ENCODE data around the gene VPS52. TPM values are rescaled to one million over a fixed set of nuclear protein-coding genes. Genes with fewer than 3 reads are reported as not detected.
"Not testable (repeated sequence)": the region's sequence is repeated elsewhere in the genome, so short reads cannot be mapped to it uniquely, and the experiment has no call there.

VPS52 gene
- total RNA-seq, 1 donor from 2014 or later = 32.1 TPM

DNA sequence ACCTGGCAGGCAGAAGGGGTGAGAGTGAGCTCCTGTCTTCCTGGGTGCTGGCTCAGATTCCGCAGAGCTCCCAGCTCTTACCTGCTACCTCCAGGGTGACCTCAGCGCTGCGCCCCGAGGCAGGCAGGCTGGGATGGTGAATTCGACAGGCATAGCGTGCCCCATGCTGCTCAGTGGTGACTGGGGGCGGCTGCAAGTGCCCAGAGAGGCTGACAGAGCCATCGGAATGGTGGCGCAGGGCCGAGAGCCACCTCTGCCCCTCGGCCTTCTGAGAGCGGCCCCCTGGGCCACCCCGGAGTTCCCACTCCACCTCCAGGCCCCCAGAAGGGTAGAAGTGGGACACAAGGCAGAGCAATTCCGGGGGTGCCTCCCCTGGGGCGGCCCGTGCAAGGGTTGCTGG, 32.5 kb upstream of the VPS52 start:
- DNase-seq (ENCODE audit: low read depth, low spot score) = no peak

DNA sequence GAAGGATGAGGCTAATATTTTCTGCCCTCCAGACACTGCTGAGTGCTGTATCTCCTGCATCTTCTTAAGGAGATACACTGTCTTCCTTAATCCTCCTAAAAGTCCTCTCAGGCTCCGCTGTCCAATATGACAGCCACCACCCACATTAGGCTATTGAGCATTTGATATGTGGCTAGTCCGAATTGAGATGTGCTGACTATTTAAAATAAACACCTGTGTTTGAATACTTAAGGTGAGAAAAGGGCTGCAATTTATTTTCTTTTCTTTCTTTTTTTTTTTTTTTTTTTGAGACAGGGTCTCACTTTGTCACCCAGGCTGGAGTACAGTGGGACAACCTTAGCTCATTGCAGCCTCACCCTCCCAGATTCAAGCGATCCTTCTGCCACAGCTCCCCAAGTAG, 30.2 kb upstream of the VPS52 start:
- no peak for DNase-seq (ENCODE audit: low read depth, low spot score)

DNA sequence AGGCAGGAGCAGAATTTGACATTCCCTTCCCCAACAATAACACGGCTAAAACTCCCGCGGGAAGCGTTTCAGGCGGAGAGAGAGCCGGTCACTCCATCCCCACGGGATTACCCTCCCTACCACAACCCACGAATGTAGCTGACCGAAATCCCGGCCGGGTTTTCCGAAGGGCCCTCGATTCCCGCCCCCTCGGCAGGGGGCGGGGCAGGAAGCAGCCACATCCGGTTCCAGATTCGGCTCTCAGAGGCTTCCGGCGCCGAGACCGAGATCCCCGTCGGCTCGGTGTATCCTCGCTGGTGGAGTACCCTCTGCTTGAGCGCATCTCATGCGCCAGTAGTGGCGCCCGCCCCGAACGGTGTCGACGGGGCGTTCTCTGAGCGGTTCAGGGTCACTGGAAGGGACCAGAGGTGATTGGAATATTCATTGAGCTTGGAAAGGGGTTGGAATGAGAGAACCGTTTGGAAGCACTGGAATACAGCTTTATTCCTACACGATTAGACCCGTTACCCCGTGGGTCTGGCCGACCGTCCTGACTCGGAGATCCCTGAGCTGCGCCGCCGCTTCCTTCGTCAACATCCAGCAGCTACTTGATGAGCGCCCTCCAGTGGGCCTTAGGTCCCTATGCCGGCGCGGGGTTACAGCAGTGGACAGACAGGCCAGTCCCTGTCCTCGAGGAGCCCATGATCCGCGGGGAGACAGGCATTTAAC, 27.7 kb upstream of the VPS52 start:
- peak; percentile 70 for DNase-seq (ENCODE audit: low read depth, low spot score)

DNA sequence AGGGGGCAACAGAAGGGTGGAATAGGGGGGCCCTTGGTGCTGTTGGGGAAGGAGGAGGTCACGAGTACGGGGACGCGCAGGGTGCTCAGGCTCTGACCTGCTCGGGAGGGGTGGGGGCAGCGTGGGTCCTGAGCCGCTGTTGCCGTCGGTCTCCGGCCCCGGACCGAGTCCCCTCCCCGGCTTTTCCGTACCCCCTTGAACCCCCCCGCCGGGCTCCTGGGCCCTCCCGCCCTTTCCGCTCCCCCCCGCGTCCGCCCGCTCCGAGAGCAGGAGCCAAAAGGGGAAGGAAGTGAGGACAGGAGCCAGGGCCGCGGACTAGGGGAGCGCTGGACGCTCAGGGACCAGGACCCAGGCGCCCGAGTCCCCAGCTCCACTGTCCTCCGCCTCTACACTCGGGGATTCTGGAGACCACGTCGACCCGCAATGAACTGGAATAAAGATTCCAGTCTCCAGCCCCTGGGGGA, 27.1 kb upstream of the VPS52 start, which contains the start of gene RGL2:
RGL2 (minus strand) TSS at position 170 of the 464 bp plus-strand sequence. CDS start 332 bp downstream, outside the sequence.
- no peak for DNase-seq (ENCODE audit: low read depth, low spot score)

DNA sequence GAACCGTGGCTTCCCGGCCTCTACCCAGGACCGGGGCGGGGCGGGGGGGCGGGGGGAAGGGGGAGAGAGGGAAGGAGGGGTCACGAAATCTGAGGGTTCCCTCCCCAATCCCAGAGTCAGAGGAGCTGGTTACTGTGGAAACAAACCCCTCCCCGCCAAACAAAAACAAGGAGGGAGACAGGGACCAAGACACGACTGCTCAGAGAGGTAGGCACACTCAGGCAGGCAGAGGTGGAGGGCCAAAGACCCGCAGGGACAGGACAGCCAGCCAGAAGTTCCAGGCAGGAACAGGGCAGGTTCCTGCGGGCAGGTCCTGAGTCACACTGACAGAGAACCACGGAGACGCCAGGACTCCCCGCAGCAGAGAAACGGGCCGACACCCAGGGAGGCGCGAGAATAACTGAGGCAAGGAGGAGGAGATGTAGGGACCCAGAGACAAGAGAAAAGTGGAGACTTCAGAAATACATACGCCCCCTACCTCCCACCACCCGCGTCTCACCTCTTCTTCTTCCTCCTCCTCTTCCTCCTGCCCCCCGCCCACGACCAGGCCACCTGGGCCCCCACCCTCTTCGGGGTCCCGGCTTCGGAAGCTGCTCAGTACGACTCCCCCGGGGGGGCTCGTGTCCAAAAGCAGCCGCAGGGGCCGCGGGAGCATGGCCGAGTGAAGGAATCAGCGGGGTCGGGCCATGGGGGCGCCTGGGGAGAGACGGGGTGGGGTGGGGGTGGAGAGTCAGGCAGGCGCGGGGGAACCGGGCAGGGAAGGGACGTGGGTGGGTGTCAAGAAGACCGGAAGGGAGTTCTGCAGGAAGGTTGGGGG, 26.5 kb upstream of the VPS52 start:
- DNase-seq (ENCODE audit: low read depth, low spot score) = no peak

DNA sequence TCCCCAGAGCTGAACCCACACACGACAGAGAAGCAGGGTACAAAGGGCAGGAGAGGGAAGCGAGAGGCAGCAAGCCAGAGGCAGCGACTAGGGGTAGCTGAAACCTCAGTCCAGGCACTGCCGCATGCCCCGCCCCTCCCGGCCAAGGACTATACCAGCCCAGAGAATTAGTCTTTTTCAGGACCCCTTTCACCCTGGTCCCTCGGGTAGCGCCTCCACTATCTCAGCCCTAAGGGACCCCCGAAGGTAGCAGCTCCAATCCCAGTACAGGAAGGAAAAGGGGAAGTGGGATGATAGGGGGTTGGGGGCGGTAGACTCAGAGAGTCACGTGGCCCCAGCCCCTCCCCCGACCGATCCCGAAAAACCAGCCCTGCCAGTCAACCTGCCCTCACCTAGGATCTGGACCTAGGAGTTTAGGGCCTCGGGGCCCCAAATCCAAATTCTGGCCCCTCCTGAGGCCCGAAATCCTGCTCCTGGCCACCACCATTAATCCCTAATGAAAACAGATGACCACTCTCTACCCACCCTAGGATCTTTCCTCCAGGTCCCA, 25.8 kb upstream of the VPS52 start:
- DNase-seq (ENCODE audit: low read depth, low spot score) = no peak

DNA sequence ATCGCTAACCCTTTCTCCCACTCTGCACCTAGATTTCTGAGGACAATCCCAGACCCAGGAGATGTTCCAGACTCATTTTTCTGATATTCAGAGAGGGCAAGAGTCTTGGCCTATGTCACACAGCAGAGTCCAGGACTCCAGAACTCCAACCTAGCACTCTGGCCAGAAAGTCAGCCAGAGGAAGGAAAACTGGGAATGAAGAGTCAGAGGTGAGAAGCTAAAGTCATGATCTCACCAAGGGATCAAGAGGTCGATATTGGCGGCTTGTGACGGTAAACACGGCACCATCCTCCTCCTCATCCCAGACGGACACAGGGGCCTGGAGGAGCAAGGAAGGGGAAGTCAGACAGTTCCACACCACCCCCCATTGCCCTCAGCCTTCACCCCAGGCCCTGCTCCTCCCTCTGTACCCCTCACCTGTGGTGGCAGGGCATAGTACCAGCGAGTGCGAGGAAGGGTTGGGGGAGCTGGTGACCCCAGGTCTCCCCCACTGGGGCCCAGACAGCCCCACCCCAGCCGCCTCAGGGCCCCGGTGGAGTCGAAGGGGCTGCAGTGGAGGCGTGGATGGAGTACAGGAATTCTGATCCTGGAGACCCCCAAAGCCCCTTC, 25.2 kb upstream of the VPS52 start:
- no peak for DNase-seq (ENCODE audit: low read depth, low spot score)

DNA sequence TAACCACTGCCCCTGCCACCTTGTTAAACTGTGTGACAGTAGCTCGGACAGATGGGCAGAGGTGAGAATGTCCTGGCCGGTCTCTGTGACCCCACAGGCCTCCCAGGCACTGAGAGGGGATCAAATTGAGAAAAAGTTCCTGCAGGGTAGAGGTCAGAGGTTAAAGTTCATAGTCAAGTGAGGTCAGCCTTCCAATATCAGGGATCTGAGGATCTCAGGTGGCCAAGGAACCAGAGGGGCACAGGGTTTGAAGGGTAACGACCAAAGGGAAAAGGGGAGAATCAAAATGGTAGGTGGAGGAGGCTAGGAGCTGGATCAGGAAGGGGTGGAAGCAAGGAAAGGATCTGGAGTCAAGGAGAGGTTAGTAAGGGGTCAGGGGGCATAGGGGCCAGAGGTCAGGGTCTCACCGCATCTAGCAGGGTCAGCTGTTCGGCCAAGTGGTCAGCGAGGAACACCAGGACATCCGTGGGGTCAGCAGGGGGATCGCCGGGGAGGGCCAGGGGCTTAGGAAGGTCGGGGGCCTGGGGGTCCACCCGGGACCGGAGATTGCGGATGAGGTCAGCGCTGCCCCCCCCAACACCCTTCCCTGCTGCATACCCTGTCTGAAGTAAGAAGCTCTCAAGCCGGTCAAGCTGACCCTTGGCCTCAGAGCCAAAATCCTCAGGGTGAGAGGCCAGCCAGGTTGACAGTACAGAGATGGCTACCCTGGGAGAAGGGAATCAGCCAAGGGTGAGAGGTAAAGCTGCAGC, 24.1 kb upstream of the VPS52 start:
- no peak for DNase-seq (ENCODE audit: low read depth, low spot score)

DNA sequence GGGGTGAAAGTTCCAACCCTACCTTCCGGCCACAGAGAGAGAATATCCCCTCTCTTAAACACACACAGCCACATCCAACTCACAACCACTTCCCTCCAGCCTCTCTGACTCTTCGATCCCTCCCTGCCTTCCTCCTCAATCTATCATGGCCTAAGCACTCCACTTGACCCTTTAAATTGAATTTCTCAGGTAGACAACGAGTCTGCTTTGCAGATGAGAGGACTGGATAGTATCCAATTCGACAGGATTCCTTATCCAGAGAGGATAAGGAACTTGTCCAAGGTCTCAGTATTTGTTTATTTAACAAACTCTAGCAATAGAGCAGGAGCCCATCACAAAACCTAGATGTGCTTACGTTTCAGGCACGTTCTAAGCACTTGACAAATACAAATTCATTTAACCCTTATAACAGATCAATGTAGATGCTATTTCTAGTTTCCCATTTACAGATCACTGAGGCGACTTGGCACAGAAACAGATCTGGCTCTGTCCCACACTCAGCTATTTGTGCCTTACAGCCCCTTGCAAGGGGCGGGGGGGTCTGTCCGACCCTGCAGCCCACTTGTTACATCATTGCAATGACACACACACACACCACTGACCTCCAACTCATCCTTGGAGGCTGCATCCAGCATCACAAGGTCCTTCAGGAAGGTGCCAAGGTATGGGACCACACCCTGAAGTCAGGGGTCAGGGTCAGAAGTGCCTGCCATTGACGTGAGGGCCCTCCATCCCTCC, 22.6 kb upstream of the VPS52 start:
- DNase-seq (ENCODE audit: low read depth, low spot score) = no peak

DNA sequence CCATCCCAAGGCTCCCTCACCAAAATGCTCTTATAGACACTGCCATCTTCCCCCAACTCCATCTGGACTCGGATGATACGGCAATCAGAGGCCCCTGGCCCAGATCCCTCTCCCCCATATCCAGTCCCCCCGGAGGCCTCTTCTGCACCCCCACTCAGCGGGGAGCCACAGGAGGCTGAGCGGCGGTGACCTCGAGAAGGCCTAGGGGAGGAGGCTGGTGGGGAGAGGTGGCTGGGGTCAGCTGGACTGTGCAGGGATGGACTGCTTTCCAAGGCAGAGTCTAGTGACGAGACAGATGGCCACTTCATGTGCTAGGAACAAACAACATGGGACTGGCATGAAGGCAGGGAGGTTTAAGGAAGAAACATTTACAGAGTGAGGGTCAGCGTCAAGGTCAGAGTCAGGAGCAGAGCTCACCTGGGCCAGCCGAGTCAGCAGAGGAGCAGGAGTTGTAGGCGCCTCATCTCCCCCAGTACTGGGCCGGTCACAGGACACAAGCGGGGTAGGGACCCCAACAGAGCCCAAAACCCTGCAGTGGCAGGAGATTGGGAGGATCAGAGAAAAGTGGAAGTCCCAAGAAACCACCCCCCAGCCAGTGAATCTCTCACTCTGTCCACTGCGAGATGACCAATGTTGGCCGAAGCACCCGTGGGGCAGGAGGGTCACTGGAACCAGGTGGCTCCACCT, 21.5 kb upstream of the VPS52 start:
- DNase-seq (ENCODE audit: low read depth, low spot score) = no peak

DNA sequence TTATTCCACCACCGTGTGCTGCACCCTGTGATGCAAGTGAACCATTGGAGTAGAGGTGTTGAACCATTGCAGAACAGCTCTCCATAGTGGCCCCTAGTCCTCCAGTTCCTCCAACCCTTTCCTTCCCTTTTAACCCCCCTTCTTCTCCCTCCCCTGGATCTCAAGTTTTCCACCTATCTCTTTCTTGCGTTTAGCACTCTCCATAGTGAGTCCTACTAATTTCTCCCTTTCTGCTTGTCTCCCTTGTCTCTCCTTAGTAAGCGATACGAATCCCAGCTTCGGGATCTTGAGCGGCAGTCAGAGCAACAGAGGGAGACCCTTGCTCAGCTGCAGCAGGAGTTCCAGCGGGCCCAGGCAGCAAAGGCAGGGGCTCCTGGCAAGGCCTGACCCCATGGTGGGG, 18.8 kb upstream of the VPS52 start:
- DNase-seq (ENCODE audit: low read depth, low spot score) = no peak

DNA sequence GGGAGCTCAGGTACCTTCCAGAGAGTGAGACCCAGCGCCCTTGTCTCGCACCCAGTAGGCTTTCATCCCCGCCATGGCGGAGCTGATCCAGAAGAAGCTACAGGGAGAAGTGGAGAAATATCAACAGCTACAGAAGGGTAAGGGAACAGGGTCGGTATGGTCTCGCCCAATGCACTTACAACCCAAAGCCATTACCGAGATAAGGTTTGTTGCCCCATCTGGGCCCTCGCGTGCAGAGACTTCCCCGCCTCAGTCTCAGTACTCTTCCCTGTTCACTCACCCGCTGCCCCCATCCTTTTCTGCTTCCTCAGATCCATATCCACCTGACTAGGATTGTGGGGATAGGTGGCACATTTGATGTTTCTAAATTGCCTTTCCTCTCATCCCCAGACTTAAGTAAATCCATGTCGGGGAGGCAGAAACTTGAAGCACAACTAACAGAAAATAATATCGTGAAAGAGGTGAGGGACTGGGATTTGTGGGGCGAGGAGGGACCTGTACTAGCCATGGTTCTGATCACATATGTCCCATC, 18.2 kb upstream of the VPS52 start:
- DNase-seq (ENCODE audit: low read depth, low spot score) = no peak

DNA sequence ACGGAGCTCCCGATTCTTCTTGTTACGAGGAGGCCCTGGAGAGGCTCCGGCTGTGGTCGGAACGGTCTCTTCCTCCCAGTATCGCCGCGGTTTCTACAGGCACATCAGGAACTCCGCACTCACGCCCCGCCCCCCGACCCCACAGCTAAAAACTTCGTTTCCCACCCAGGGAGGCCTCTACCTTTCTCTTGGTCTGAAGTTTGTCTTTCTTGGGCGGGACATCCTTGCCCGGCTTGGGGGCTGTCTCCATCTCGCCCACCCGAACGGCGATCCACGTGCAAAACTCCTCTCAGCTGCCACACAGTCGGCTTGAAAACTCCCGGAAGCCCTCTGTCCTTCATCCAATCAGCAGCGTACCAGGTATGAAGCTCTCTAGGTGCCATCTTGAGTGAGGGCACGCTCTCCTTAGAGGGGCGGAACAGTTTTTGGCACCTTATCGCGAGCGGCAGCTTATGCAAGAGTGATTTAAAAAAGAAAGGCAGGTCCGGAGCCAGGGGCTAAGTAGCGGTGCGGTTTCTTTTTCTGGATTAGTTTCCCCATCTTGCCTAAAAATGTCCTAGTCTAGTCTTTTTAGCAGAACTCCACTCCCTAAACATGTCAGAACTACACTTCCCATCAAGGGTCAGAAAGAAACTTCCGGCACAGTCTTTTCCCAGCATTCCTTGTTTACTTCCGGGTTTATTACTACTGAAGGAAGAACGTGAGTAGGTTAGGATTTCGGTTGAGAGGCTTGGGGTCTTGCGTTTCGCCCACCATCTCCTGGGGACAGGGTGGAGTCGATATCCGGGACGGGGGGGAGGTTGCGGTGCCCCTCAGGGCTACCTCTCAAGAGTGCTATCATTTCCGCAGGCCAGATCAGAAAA, 17.5 kb upstream of the VPS52 start, which contains the start of the genes PFDN6 and WDR46:
PFDN6 (plus strand) TSS at position 681 of the 863 bp plus-strand sequence. CDS start 256 bp downstream, outside the sequence.
WDR46 (minus strand) TSS at position 319 of the 863 bp plus-strand sequence; CDS start at position 250, 69 bp downstream.
- DNase-seq (ENCODE audit: low read depth, low spot score) = peak; percentile 72

DNA sequence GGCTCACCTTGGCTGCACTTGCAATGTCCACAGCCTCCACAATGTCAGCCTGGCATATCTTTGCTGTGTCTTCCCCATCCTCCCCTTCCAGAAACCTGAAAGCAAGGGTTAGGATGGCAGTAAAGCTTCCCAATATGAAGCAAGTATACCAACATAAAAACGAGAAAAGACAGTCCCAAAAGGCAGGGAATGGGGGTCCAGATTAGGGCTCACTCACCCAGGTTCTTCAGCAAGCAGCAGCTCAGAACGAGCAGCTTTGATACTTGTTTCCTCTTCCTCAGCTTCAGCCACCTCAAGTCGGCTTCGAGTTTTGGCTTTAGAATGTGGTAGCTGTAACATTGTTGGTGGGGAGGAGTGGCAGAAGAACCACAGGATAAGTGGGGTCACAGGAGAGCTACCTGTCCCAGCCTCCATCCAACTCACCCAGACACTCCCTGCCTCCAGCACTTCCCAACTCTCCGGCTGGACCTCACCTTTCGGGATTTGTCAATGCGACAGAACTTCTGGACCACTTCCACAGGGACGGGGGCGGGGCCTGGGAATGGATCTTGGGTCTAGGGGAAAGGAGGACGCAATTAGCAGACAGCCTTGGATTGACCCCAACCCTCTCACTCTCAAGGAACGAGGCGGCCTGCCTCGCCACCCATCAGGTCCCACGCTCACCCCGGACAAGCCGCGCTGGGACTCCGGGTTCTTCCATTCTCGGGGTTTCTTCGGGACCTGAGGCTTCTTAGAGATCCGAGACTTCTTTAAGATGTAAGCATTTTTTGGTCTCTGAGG, 16.7 kb upstream of the VPS52 start:
- no peak for DNase-seq (ENCODE audit: low read depth, low spot score)

DNA sequence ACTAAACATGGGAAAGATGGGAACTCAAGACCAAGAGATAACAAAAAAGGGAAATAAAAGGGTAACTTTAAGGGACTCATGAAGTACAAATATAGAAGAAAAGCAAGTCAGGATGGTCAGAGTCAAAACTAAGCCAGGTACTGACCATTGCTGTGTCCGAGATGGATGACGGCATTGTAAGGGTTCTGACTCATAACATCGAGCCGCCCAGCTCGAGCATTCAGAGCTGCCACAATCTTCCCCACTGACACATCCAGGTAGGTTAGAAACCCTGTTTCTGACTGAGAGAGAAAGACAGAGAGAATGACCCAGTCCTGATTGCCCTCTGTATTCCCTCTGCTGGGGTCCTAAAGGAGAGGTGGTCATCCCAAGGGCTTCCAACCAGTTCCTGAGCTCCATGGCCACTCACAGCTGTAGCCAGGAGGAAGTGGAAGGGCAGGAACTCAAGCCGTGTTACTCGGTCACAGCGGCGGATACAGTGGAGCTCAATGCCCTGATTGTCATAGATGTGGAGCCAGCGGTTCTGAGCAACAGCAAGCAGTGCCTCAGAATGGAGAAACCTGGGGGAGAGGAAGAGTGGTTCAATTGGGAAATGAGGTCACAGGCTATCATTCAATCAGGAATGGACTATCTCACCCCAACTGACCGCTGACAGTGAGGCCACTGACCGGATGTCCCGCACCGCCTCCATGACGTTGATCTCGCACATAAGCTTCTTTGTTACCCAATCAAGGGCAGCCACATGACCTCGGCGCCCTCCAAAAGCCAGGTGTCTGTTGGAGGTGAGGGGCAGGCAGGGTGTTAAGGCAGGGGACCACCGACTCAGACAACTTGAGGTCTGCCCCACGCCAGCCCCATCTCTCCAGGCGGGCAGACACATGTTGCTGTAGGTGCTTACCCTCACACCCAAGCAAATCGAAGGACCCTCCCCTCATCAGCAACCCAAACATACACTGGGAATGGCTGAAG, 15.6 kb upstream of the VPS52 start:
- no peak for DNase-seq (ENCODE audit: low read depth, low spot score)

DNA sequence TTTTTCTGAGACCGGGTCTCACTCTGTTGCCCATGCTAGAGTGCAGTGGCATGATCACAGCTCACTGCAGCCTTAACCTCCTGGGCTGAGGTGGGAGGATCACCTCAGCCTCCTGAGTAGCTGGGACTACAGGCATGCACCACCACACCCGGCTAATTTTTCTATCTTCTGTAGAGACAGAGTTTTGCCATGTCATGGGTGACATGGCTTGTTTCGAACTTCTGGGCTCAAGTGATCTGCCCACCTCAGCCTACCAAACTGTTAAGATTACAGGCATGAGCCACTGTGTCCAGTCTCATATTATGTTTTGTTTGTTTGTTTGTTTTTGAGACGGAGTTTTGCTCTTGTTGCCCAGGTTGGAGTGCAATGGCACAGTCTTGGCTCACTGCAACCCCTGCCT, 13.5 kb upstream of the VPS52 start:
- DNase-seq (ENCODE audit: low read depth, low spot score) = not testable (repeated sequence)

Measured in pulmonary artery endothelial cell (primary cell).